G401 (cell line): ENCODE data around the gene PDE4A. TPM values are rescaled to one million over a fixed set of nuclear protein-coding genes. Genes with fewer than 3 reads are reported as not detected.
"Not testable (repeated sequence)": the region's sequence is repeated elsewhere in the genome, so short reads cannot be mapped to it uniquely, and the experiment has no call there.

Source experiments
- DNase-seq: peaks from one replicate; pipeline ENCODE4 v3.0.0-alpha.2; 2015; ENCODE audit warnings: low spot score
- in situ Hi-C: cut with HindIII; loops from 2 replicates; pipeline ENCODE4 v1.10.0; 2016; ENCODE audit warnings: low sequenced_read_pairs, mixed read lengths
- total RNA-seq: library from RNA; depleted of rRNA; stranded (reverse); fragments of >200 nt; shearing (Covaris generic); gene quantifications from 2 replicates; pipeline ENCODE4 v1.2.3, GENCODE V29; 2014

PDE4A gene
- total RNA-seq, 1 experiment from 2014 or later: 10.7 TPM

DNA sequence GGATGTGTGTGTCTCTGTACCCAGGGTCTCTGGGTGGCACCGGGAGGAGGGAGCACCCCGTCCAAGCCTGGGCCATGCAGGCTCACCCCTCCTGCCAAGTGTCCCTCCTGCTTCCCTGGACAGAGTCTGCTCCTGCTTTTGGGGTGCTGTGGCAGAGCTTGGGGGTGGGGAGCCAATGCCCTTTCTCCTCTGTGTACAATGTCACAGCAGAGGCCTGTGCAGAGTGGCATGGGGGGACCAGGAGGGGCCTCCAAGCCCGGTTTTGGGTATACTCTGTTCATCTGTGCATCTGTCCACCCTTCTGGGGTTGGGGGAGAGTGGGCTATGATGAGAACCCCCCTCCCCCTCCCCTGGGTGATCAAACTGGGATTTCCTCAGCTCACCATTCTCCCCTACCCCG lies 33.5 kb downstream of the PDE4A start:
- in situ Hi-C loops: no loop called here

GRCh38 chr19:10454267-10454666 lies 33.9 kb downstream of the PDE4A start:
- peak; percentile 91 for DNase-seq
- in situ Hi-C loops: no loop called here

More for the DNA sequence above, 33.5 kb downstream of the PDE4A start:
- peak; percentile 28 for DNase-seq

DNA sequence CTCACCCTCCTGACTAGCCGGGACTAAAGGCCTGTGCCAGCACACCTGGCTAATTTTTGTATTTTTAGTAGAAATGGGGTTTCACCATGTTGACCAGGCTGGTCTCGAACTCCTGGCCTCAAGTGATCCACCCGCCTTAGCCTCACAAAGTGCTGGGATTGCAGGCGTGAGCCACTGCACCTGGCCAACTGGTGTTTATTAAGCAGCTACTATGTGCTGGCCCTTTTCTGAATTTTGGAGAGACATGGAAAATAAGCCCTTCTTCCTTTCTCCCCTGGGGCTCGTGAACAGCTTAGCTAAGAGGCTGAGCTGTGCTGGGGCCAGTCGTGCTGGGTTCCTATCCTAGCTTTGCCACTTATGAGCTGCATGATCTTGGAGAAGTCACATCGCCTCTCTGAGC lies 38.4 kb downstream of the PDE4A start:
- DNase-seq, in situ Hi-C loops: not testable (repeated sequence)

- in situ Hi-C loops: no loop called here
These were observed 40.3 kb downstream of the PDE4A start for GRCh38 chr19:10460714-10461046.

GRCh38 chr19:10461047-10461949 lies 41.0 kb downstream of the PDE4A start:
- peak; percentile 76 for DNase-seq
- in situ Hi-C loops: no loop called here

More at GRCh38 chr19:10460714-10461046, 40.3 kb downstream of the PDE4A start:
- DNase-seq: no peak

DNA sequence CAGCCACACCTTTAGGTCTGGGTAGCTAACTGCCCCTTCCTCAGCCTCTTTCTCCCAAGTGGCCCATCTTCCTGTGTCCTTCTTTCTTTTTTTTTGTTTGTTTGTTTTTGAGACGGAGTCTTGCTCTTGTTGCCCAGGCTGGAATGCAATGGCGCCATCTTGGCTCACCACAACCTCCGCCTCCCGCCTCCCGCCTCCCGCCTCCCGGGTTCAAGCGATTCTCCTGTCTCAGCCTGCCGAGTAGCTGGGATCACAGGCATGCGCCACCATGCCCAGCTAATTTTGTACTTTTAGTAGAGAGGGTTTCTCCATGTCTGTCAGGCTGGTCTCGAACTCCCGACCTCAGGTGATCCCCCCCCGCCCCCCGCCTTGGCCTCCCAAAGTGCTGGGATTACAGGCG lies 41.7 kb downstream of the PDE4A start:
- in situ Hi-C loops, DNase-seq: not testable (repeated sequence)

GRCh38 chr19:10462557-10462956 lies 42.2 kb downstream of the PDE4A start:
- no peak for DNase-seq
- in situ Hi-C loops: no loop called here

- DNase-seq: no peak
- in situ Hi-C loops: no loop called here
These were observed 44.1 kb downstream of the PDE4A start for GRCh38 chr19:10464456-10464855.

DNA sequence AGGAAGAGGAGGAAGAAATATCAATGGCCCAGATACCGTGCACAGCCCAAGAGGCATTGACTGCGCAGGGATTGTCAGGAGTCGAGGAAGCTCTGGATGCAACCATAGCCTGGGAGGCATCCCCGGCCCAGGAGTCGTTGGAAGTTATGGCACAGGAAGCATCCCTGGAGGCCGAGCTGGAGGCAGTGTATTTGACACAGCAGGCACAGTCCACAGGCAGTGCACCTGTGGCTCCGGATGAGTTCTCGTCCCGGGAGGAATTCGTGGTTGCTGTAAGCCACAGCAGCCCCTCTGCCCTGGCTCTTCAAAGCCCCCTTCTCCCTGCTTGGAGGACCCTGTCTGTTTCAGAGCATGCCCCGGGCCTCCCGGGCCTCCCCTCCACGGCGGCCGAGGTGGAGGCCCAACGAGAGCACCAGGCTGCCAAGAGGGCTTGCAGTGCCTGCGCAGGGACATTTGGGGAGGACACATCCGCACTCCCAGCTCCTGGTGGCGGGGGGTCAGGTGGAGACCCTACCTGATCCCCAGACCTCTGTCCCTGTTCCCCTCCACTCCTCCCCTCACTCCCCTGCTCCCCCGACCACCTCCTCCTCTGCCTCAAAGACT lies 46.9 kb downstream of the PDE4A start:
- in situ Hi-C loops: no loop called here

GRCh38 chr19:10468133-10468532 lies 47.8 kb downstream of the PDE4A start:
- in situ Hi-C loops: no loop called here

More for the DNA sequence above, 46.9 kb downstream of the PDE4A start:
- DNase-seq: no peak

DNA sequence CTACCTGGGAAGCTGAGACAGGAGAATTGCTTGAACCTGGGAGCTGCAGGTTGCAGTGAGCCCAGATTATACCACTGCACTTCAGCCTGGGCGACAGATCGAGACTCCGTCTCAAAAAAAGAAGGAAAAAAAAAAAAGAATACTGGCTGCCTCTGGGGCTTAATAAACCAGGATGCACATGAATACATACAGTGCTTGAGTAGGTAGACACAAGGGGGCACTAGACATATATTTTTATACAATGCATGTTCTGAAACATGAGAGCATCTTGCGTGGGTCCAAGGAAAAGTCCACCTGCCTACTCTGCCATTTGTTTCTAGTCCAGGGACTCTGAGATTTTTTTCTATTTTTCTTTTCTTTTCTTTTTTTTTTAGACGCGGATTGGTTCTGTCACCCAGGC lies 51.6 kb downstream of the PDE4A start:
- in situ Hi-C loops: no loop called here
- DNase-seq: no peak

More at GRCh38 chr19:10468133-10468532, 47.8 kb downstream of the PDE4A start:
- no peak for DNase-seq

DNA sequence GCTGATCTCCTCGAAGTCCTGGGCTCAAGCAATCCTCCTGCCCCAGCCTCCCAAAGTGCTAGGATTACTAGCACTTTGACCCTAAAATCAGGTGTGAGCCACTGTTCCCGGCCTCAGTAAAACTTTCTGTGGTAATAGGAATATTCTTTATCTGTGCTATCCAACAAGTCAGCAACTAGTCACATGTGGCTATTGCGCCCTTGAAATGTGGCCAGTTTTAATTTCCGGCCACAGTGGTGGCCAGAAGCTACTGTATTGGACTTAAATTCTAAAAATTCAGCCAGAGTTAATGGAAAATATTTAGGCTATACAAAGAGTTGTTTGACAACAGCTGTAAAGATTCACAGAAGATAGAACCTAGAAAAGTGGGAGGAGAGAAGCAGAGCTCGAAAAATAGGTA lies 52.9 kb downstream of the PDE4A start:
- in situ Hi-C loops: no loop called here
- no peak for DNase-seq

- DNase-seq: no peak
- in situ Hi-C loops: no loop called here
These were observed 54.7 kb downstream of the PDE4A start for GRCh38 chr19:10474962-10475451.

DNA sequence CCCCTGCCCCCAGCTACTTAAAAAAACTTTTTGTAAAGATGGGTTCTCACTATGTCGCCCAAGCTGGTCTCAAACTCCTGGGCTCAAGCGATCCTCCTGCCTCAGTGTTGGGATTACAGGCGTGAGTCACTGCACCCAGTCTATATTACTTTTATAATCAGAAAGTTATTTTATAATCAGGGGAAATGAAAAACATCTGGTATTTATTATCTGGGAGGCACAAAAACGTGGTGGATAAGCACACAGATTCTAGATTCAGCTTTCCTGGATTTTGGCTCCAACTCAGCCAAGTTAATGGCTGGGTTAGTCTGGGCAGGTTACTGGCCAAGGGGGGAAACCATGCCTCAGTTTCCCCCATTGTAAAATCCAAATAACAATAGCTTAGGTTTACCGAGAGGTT lies 58.1 kb downstream of the PDE4A start:
- no peak for DNase-seq
- in situ Hi-C loops: no loop called here

DNA sequence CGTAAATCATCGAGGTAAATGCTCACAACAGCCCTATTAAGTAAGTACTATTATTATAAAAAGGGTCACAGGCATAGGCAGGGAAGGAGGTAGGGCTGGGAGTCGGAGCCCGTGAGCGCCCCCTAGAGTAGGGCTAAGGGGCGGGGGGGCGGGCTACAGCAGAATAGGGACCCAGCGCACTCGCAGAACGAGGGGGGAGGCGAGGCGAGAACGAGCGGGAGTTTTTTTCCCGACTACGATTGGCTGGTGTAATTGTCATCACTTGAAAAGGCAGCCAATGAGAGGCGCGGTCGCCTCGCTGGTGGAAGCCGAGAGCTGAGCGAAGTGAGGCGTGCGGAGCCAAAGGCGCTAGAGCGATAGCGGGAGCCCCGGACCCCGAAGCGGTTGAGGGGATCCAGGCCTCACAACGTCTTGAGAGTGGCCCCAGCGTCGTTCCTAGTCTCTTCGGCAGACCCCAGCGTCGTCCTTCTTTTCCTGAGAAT lies 58.6 kb downstream of the PDE4A start:
- peak; percentile 97 for DNase-seq
- in situ Hi-C loops: no loop called here

- DNase-seq: no peak
- in situ Hi-C loops: no loop called here
These were observed 66.2 kb downstream of the PDE4A start for GRCh38 chr19:10486551-10486950.

DNA sequence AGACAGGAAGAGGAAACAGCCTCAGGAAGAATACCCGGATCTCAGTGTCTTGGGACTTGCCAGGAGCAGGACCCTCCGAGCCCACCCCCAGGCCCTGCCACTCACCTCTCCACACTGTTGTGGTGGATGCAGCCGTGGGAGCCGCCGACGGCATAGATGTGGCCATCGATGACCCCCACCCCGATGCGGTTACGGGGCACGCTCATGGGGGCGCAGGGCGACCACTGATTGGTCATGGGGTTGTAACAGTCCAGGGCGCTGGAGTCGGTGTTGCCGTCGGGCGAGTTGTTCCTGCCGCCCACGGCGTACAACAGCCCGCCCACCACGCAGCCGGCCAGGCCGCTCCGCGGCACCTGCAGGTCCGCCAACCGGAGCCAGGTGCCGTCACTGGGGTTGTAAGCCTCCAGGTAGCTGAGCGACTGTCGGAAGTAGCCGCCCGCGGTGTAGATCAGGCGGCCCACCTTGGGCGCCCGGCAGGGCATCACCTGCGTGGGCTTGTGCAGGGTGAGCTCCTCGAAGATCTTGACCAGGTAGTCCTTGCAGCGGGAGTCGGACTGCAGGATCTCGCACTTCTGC lies 71.2 kb downstream of the PDE4A start:
- in situ Hi-C loops: no loop called here
- DNase-seq: no peak

DNA sequence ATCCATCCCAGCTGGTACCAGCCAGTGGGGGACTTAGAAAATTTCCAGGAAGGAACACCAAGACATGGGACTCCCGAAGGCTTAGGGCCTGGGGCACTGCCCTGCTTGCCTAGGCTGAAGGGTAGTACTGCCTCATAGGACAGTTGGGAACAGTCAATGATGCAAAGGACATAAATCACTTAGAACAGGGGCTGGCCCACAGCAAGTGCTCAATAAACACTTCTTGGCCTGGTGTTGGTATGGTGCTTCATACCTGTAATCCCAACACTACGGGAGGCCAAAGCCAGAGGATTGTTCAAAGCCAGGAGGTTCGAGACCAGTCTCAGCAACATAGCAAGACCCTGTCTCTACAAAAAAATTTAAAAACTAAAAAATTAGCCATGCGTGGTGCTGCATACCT lies 77.0 kb downstream of the PDE4A start:
- DNase-seq: no peak
- in situ Hi-C loops: no loop called here

GRCh38 chr19:10499550-10500246 lies 79.4 kb downstream of the PDE4A start:
- in situ Hi-C loops: no loop called here
- no peak for DNase-seq

DNA sequence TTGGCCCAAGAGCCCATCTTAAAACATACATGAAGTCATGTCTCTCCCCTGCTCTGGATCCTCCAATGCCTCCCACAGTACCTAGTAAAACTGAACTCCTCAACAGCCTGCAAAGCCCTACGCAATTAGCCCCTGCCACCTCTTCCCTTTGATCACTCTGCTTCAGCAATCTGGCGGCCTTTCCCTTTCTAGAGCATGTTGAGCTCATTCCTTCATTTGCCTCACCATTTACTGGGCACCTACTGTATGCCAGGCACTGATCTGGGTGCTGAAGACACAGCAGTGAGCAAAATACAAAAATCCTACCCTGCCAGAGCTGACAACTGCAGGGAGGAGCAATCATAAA lies 79.9 kb downstream of the PDE4A start:
- no peak for DNase-seq
- in situ Hi-C loops: no loop called here
